ENCODE results near the gene PZP. TPM values are rescaled to one million over a fixed set of nuclear protein-coding genes. Genes with fewer than 3 reads are reported as not detected.
"Not testable (repeated sequence)": the region's sequence is repeated elsewhere in the genome, so short reads cannot be mapped to it uniquely, and the experiment has no call there.

The PZP gene
- total RNA-seq, 1 donor from 2014 or later = 0.36 TPM

DNA sequence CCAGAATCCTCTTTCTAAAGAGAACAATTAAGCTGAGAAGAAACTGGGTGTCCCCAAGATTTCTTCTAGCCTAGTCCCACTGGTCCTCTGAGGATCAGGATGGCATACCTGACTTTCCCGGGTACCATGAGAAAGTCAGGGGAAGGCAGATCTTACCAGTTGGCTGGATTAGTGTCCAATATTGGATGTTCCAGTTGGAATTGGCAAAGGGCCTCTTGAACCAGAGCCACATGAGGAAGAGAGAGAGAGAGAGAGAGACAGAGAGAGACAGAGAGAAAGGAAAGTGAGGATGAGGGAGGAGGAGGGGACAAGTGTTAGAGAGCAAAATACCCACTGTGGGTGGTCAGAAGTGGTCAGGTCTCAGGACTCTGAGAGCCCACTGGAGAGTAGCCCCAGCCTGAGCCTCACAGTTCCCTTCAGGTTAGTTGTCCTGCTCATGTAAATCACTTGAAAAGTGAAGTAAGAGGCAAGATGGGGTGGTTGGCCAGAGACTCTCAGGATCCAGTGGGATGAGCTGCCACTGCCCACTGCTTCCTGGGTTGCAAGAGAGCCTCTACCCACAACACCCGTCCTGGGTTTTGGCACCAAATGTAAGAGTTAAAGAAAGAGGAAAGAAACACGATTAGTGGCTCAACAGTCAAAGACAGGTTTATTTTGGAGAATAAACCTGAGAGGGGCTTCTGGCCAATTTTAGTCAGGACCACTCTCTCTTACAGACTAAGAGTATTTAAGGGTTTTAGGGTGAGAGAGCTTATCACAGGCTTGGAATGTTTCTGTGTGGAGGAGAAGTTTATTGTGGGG, 64.1 kb downstream of the PZP start:
- H3K27ac ChIP-seq (replicated peaks) = no peak overlapping the region
- TF ChIP-seq, protein P1, sequence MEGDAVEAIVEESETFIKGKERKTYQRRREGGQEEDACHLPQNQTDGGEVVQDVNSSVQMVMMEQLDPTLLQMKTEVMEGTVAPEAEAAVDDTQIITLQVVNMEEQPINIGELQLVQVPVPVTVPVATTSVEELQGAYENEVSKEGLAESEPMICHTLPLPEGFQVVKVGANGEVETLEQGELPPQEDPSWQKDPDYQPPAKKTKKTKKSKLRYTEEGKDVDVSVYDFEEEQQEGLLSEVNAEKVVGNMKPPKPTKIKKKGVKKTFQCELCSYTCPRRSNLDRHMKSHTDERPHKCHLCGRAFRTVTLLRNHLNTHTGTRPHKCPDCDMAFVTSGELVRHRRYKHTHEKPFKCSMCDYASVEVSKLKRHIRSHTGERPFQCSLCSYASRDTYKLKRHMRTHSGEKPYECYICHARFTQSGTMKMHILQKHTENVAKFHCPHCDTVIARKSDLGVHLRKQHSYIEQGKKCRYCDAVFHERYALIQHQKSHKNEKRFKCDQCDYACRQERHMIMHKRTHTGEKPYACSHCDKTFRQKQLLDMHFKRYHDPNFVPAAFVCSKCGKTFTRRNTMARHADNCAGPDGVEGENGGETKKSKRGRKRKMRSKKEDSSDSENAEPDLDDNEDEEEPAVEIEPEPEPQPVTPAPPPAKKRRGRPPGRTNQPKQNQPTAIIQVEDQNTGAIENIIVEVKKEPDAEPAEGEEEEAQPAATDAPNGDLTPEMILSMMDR (IDR thresholded peaks at IDR 0.05; ENCODE audit: borderline replicate concordance) = no peak
- H3K4me1 ChIP-seq = no peaks in the 10 kb centered on the region
- intact Hi-C loops (cut with micrococcal nuclease) = no loop called here
- no peak overlapping the region for H3K4me3 ChIP-seq
- no peak for DNase-seq
- no peaks in the 10 kb centered on the region for H3K36me3 ChIP-seq
- peaks cover 31% of the 10 kb centered on the region for H3K9me3 ChIP-seq (replicated peaks)
- no peaks in the 10 kb centered on the region for H3K27me3 ChIP-seq (ENCODE audit: low read depth)

DNA sequence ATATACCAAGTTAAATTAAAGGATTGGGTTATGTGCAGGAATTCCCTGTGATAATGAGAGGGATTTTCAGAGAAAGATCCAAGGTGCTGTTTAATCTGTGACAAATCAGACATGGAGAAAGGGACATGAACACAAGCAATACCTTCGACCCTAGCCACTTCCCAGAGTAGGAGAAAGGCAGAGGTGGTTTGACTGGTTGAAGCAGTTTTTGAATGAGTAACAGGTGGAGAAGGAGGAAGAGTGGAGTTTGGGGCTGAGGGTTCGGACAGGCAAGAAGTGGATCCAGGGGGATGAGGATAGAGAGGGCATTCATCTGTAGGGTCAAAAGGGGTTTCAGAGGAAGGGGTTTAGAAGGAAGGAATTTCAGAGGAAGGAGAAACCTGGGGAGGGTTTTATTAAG, 65.1 kb downstream of the PZP start:
- Histone ChIP-seq H3K27ac (replicated peaks) (no peak overlapping the region), H3K27me3 (ENCODE audit: low read depth) (no peaks in the 10 kb centered on the region), H3K9me3 (replicated peaks) (peaks cover 31% of the 10 kb centered on the region), H3K36me3 (no peaks in the 10 kb centered on the region), H3K4me1 (no peaks in the 10 kb centered on the region), H3K4me3 (no peak overlapping the region)
- intact Hi-C loops (cut with micrococcal nuclease) = no loop called here
- TF ChIP-seq, protein P1 (IDR thresholded peaks at IDR 0.05; ENCODE audit: borderline replicate concordance) = no peak
- no peak for DNase-seq

GRCh38 chr12:9139588-9140290, 68.5 kb downstream of the PZP start:
- H3K36me3 ChIP-seq; H3K4me3 ChIP-seq; H3K27me3 ChIP-seq (ENCODE audit: low read depth); H3K27ac ChIP-seq (replicated peaks); intact Hi-C loops (cut with micrococcal nuclease); H3K4me1 ChIP-seq; DNase-seq: not testable (repeated sequence)
- H3K9me3 ChIP-seq (replicated peaks) = peaks cover 13% of the 10 kb centered on the region

GRCh38 chr12:9135903-9136310, 72.3 kb downstream of the PZP start:
- DNase-seq = no peak
- Histone ChIP-seq H3K4me3 (no peak overlapping the region), H3K36me3 (no peaks in the 10 kb centered on the region), H3K27me3 (ENCODE audit: low read depth) (no peaks in the 10 kb centered on the region), H3K27ac (replicated peaks) (no peak overlapping the region), H3K9me3 (replicated peaks) (no peaks in the 10 kb centered on the region), H3K4me1 (no peaks in the 10 kb centered on the region)
- intact Hi-C loops (cut with micrococcal nuclease) = no loop called here
- TF ChIP-seq, protein P1 (IDR thresholded peaks at IDR 0.05; ENCODE audit: borderline replicate concordance) = no peak

- intact Hi-C loops (cut with micrococcal nuclease) = no loop called here
- peaks cover 4% of the 10 kb centered on the region for H3K9me3 ChIP-seq (replicated peaks)
- H3K27ac ChIP-seq (replicated peaks) = no peak overlapping the region
- no peaks in the 10 kb centered on the region for H3K36me3 ChIP-seq
- H3K4me3 ChIP-seq = no peak overlapping the region
- TF ChIP-seq, protein P1 (IDR thresholded peaks at IDR 0.05; ENCODE audit: borderline replicate concordance) = peak; percentile 39
- H3K27me3 ChIP-seq (ENCODE audit: low read depth) = no peaks in the 10 kb centered on the region
- no peak for DNase-seq
- no peaks in the 10 kb centered on the region for H3K4me1 ChIP-seq
Measured at GRCh38 chr12:9134981-9135628, 73.1 kb downstream of the PZP start.
